GM20000 (cell line): Measurements from ENCODE around the gene SHC2.
A peak's percentile ranks its signal among the peaks of the same experiment; 100 is the strongest.

Experiments used
- DNase-seq: peaks from one replicate; pipeline ENCODE4 v3.0.0; 2012; ENCODE audit warnings: low spot score
- CTCF ChIP-seq: IDR thresholded peaks from 2 replicates; pipeline ENCODE4 v1.5.1; 2012; ENCODE audit warnings: mild to moderate bottlenecking, control low read depth; ENCODE audit errors: extremely low read depth, missing control alignments

SHC2 gene

GRCh38 chr19:407511-408440 is 53.1 kb downstream of the SHC2 start:
- peak; percentile 49 for DNase-seq
- no peak for TF ChIP-seq CTCF

GRCh38 chr19:406971-407510 is 53.8 kb downstream of the SHC2 start:
- peak; percentile 56 for DNase-seq
- TF ChIP-seq CTCF, result no peak

- DNase-seq, result peak; percentile 41
- TF ChIP-seq CTCF, result no peak
Measured at GRCh38 chr19:406135-406781, 54.6 kb downstream of the SHC2 start.

GRCh38 chr19:405121-405965 is 55.5 kb downstream of the SHC2 start:
- peak; percentile 51 for DNase-seq
- TF ChIP-seq CTCF, result no peak

GRCh38 chr19:403221-404027 is 57.4 kb downstream of the SHC2 start:
- no peak for DNase-seq
- TF ChIP-seq CTCF, result no peak

- no peak for DNase-seq
- no peak for TF ChIP-seq CTCF
Measured at GRCh38 chr19:402786-403185, 58.0 kb downstream of the SHC2 start.
